H1 (cell line): ENCODE data around the gene SH3RF2.

Source experiments
- CTBP2 ChIP-seq: IDR thresholded peaks from 2 replicates; pipeline ENCODE4 v1.7.0; 2011; ENCODE audit warnings: borderline replicate concordance, mild to moderate bottlenecking, moderate library complexity, mixed read lengths, low read length; ENCODE audit not compliant: insufficient read depth, insufficient read length
- HDAC2 ChIP-seq, 2 experiments: fragments of 300-600 bp in 1 of 2; sonication (generic) in 1 of 2; IDR thresholded peaks; 2 replicates each; pipeline ENCODE4 v1.6.1; 2011 to 2012; ENCODE audit warnings: low read depth in 2 of 2, low read length in 2 of 2, mild to moderate bottlenecking in 2 of 2, moderate library complexity in 2 of 2, borderline replicate concordance in 1 of 2, inconsistent platforms in 1 of 2
- POLR2AphosphoS5 ChIP-seq: IDR thresholded peaks from 2 replicates; pipeline ENCODE4 v1.6.1; 2011; ENCODE audit warnings: low read depth, low read length
- RAD21 ChIP-seq, 2 experiments: IDR thresholded peaks in 1 of 2; conservative IDR thresholded peaks in 1 of 2; 2 replicates each; pipeline ENCODE4 v1.6.1; 2011; ENCODE audit warnings: low read depth in 2 of 2, low read length in 2 of 2, improper control_type of control experiment in 1 of 2, inconsistent platforms in 1 of 2, mild to moderate bottlenecking in 1 of 2, moderate library complexity in 1 of 2
- RFX5 ChIP-seq: IDR thresholded peaks from 2 replicates; pipeline ENCODE4 v1.6.1; 2011; ENCODE audit warnings: low read depth, low read length, improper control_type of control experiment, borderline replicate concordance

GRCh38 chr5:146001544-146002190, 65.3 kb downstream of the SH3RF2 start:
- no peak for TF ChIP-seq HDAC2 (IDR thresholded peaks at IDR 0.05; ENCODE audit: borderline replicate concordance in 1 of 2, low read depth in 2 of 2, low read length in 2 of 2)
- no peak for TF ChIP-seq RFX5
- TF ChIP-seq POLR2AphosphoS5, result no peak
- no peak for TF ChIP-seq CTBP2
- no peak for TF ChIP-seq RAD21 (IDR thresholded peaks at IDR 0.05 in 1 of 2, conservative IDR thresholded peaks at IDR 0.05 in 1 of 2; ENCODE audit: low read depth in 2 of 2, low read length in 2 of 2)
